Measurements from ENCODE around the gene TMEM132C. TPM values are rescaled to one million over a fixed set of nuclear protein-coding genes. Genes with fewer than 3 reads are reported as not detected.

TMEM132C gene
- polyA plus RNA-seq, 2 of the 4 experiments (the other 2 are of a cell fraction) = not detected

DNA sequence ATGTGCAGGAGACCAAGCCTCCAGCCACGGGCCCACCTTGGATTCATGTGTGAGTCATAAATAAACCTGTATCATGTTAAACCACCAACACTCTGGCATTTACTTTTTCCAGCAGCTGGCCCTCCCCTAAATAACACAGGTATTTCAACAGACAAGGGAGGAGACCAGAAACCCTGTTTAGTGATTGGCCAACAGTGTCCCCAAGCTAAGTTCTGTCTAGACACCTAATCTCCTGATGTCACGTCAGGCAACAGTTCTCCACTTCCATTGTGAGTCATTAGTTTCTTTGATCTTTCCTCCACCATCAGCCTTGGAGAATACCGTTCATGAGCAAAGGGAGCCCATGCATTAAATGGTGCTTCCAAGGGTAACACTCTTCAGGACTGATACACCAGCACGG is 196.9 kb downstream of the TMEM132C start:
- TF ChIP-seq, protein P1, sequence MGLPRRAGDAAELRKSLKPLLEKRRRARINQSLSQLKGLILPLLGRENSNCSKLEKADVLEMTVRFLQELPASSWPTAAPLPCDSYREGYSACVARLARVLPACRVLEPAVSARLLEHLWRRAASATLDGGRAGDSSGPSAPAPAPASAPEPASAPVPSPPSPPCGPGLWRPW (IDR thresholded peaks at IDR 0.05) = no peak
- TF ChIP-seq TFCP2L1 (CRISPR knock-in tag; IDR thresholded peaks at IDR 0.05) = no peak
- no peak for TF ChIP-seq ZSCAN20 (CRISPR knock-in tag; IDR thresholded peaks at IDR 0.05)
- TF ChIP-seq CHD4 (IDR thresholded peaks at IDR 0.05; ENCODE audit: borderline replicate concordance) = no peak
- TF ChIP-seq MAFK (IDR thresholded peaks at IDR 0.05; ENCODE audit: partially characterized antibody) = no peak
- TF ChIP-seq, protein P2, sequence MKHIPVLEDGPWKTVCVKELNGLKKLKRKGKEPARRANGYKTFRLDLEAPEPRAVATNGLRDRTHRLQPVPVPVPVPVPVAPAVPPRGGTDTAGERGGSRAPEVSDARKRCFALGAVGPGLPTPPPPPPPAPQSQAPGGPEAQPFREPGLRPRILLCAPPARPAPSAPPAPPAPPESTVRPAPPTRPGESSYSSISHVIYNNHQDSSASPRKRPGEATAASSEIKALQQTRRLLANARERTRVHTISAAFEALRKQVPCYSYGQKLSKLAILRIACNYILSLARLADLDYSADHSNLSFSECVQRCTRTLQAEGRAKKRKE (CRISPR knock-in tag; IDR thresholded peaks at IDR 0.05; ENCODE audit: low read depth) = no peak
- TF ChIP-seq, protein P3, sequence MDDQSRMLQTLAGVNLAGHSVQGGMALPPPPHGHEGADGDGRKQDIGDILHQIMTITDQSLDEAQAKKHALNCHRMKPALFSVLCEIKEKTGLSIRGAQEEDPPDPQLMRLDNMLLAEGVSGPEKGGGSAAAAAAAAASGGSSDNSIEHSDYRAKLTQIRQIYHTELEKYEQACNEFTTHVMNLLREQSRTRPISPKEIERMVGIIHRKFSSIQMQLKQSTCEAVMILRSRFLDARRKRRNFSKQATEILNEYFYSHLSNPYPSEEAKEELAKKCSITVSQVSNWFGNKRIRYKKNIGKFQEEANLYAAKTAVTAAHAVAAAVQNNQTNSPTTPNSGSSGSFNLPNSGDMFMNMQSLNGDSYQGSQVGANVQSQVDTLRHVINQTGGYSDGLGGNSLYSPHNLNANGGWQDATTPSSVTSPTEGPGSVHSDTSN (IDR thresholded peaks at IDR 0.05) = no peak
- no peak for TF ChIP-seq CHD2 (IDR thresholded peaks at IDR 0.05; ENCODE audit: low read length, partially characterized antibody)
- no peak for TF ChIP-seq MAZ (IDR thresholded peaks at IDR 0.05; ENCODE audit: borderline replicate concordance, low read depth, low read length)
- Histone ChIP-seq H3K27ac (no peak overlapping the region), H3K4me1 (no peaks in the 10 kb centered on the region), H3K4me2 (no peak overlapping the region), H3K9me3 (no peaks in the 10 kb centered on the region), H3K4me3 (no peak overlapping the region)
- ChIA-PET CTCF (no interaction called here), POLR2A (no interaction called here)
- DNase-seq (ENCODE audit: low read depth in 1 of 2, low spot score in 1 of 2) (no peak), FAIRE-seq (no peak), ATAC-seq (no peak)
- 1% methylated on average over 4 of the region's 4 CpGs for WGBS (ENCODE audit: missing lambda C conversion rate)

DNA sequence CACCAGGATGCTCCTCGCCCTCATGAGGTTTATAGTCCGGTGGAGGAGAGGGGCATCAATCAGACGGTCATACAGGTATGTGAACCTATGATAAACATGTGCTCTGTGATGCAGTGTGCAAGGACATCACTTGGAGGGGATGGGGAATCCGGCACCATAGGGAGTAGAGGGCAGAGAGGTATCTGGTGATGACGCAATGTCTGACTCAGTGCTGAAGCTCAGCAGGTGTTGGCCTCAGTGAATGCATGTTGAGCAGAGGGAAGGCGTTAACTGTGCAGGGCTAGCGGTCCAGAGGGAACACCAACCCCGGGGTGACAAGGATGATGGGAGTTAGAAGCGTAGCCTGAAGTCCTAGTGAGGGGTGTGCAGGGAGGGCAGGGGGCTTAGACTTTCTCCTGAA is 200.9 kb downstream of the TMEM132C start:
- Histone ChIP-seq H3K27ac (no peak overlapping the region), H3K4me1 (no peaks in the 10 kb centered on the region), H3K4me3 (no peak overlapping the region), H3K9me3 (no peaks in the 10 kb centered on the region), H3K4me2 (no peak overlapping the region)
- DNase-seq (ENCODE audit: low read depth in 1 of 2, low spot score in 1 of 2) (no peak), FAIRE-seq (no peak), ATAC-seq (no peak)
- ChIA-PET POLR2A (no interaction called here), CTCF (no interaction called here)
- WGBS (ENCODE audit: missing lambda C conversion rate) = 3% methylated on average over 9 of the region's 9 CpGs
- TF ChIP-seq NPAS2 (CRISPR knock-in tag; IDR thresholded peaks at IDR 0.05; ENCODE audit: borderline replicate concordance) = no peak
- TF ChIP-seq, protein P2 (CRISPR knock-in tag; IDR thresholded peaks at IDR 0.05; ENCODE audit: low read depth) = no peak
- no peak for TF ChIP-seq JUN (IDR thresholded peaks at IDR 0.05)
- TF ChIP-seq HOXB13 (CRISPR knock-in tag; IDR thresholded peaks at IDR 0.05; ENCODE audit: low read depth) = no peak
- TF ChIP-seq FOSB (CRISPR knock-in tag; IDR thresholded peaks at IDR 0.05) = no peak
- TF ChIP-seq, protein P4, sequence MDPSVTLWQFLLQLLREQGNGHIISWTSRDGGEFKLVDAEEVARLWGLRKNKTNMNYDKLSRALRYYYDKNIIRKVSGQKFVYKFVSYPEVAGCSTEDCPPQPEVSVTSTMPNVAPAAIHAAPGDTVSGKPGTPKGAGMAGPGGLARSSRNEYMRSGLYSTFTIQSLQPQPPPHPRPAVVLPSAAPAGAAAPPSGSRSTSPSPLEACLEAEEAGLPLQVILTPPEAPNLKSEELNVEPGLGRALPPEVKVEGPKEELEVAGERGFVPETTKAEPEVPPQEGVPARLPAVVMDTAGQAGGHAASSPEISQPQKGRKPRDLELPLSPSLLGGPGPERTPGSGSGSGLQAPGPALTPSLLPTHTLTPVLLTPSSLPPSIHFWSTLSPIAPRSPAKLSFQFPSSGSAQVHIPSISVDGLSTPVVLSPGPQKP (IDR thresholded peaks at IDR 0.05; ENCODE audit: low read depth, low read length) = no peak
- no peak for TF ChIP-seq EHMT2 (IDR thresholded peaks at IDR 0.05; ENCODE audit: low read depth)
- TF ChIP-seq KDM5A (IDR thresholded peaks at IDR 0.05) = no peak
- TF ChIP-seq NR3C1 (IDR thresholded peaks at IDR 0.05) = no peak
- no peak for TF ChIP-seq CBX8 (IDR thresholded peaks at IDR 0.05)
- TF ChIP-seq RARB (CRISPR knock-in tag; IDR thresholded peaks at IDR 0.05) = no peak
- TF ChIP-seq FOSL2 (IDR thresholded peaks at IDR 0.05) = no peak
- no peak for TF ChIP-seq FOSL2 (CRISPR knock-in tag; IDR thresholded peaks at IDR 0.05)
- TF ChIP-seq EHF (CRISPR knock-in tag; IDR thresholded peaks at IDR 0.05) = no peak
- TF ChIP-seq ZNF302 (CRISPR knock-in tag; IDR thresholded peaks at IDR 0.05) = no peak
- no peak for TF ChIP-seq KDM1A (IDR thresholded peaks at IDR 0.05; ENCODE audit: low read depth)
